AG04450 (cell line): ENCODE results near the gene MOB1B. TPM values are rescaled to one million over a fixed set of nuclear protein-coding genes. Genes with fewer than 3 reads are reported as not detected.

Source experiments
- CTCF ChIA-PET: fragments of 300-600, 350-600 bp; formaldehyde crosslinking; extraction: SDS; loops from one replicate; lab custom pipeline; 2022; ENCODE audit warnings: antibody characterized with exemption, inconsistent platforms; lab: Charles Lee
- POLR2A ChIA-PET: fragments of 350-600 bp; formaldehyde crosslinking; extraction: SDS; loops from one replicate; lab custom pipeline; 2021; ENCODE audit warnings: antibody characterized with exemption, inconsistent platforms; lab: Yijun Ruan, JAX
- DNase-seq: peaks from one replicate; pipeline ENCODE4 v3.0.0-alpha.2; 2011; ENCODE audit warnings: low read depth, low spot score
- H3K27ac ChIP-seq: one replicate; pipeline ENCODE4 v1.5.1; 2012; ENCODE audit warnings: low read depth, low read length, control low read depth
- H3K27me3 ChIP-seq: one replicate; pipeline ENCODE4 v1.6.0; 2012; ENCODE audit warnings: low read length; ENCODE audit not compliant: control insufficient read depth, insufficient read depth
- H3K4me3 ChIP-seq: 2 replicates; pipeline ENCODE4 v1.5.1; 2011; ENCODE audit warnings: mild to moderate bottlenecking, low read depth, low read length, control low read depth
- H3K9me3 ChIP-seq: 2 replicates; pipeline ENCODE4 v1.5.1; 2012; ENCODE audit warnings: low read length; ENCODE audit not compliant: control insufficient read depth, insufficient read depth
- polyA plus RNA-seq: library from polyadenylated mRNA; depleted of rRNA; stranded (reverse); fragments of >200 nt; gene quantifications from 2 replicates; pipeline ENCODE4 v1.2.3, GENCODE V29; 2011
- TF ChIP-seq, protein P1 (sequence below): IDR thresholded peaks from 2 replicates; pipeline ENCODE4 v1.5.1; 2011; ENCODE audit warnings: low read depth, low read length, control low read depth, inconsistent platforms

MOB1B gene
- polyA plus RNA-seq, 1 experiment = 21.4 TPM

DNA sequence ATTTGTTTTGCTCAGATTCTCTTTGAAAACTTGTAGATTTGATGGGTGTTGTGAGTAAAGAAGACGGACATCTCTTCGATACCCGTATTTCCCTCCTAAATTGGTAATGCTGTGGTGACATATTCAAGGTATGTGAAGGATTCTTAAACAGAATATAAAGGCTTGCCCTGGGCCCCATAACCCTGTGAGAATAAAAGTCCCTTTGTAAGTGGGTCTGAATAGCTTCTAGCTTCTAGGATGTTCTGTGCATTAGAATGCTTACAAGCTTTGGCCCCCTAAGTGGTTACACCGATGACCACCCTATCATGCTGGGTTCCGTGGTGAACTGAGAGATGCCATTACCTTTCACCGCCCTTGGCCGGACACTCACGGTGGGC, 574 bp upstream of the MOB1B start:
- POLR2A ChIA-PET = interaction anchor here (1.0 to 1.7 kb wide), 5 partner anchors 9 to 92 kb away, joined by 4 to 17 read pairs (median 7); partner anchors contain the start of genes DCK and GRSF1
- TF ChIP-seq, protein P1, sequence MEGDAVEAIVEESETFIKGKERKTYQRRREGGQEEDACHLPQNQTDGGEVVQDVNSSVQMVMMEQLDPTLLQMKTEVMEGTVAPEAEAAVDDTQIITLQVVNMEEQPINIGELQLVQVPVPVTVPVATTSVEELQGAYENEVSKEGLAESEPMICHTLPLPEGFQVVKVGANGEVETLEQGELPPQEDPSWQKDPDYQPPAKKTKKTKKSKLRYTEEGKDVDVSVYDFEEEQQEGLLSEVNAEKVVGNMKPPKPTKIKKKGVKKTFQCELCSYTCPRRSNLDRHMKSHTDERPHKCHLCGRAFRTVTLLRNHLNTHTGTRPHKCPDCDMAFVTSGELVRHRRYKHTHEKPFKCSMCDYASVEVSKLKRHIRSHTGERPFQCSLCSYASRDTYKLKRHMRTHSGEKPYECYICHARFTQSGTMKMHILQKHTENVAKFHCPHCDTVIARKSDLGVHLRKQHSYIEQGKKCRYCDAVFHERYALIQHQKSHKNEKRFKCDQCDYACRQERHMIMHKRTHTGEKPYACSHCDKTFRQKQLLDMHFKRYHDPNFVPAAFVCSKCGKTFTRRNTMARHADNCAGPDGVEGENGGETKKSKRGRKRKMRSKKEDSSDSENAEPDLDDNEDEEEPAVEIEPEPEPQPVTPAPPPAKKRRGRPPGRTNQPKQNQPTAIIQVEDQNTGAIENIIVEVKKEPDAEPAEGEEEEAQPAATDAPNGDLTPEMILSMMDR = no peak
- H3K27ac ChIP-seq = peak overlapping the region; percentile 57
- no peaks in the 10 kb centered on the region; the same call in 1 of the 2 replicates for H3K9me3 ChIP-seq
- CTCF ChIA-PET = interaction anchor here (0.6 to 1.9 kb wide), 8 partner anchors 13 to 259 kb away, joined by 3 to 6 read pairs (median 4); no protein-coding TSS in a partner anchor
- H3K27me3 ChIP-seq = no peaks in the 10 kb centered on the region
- peak overlapping the region; percentile 88 for H3K4me3 ChIP-seq
- no peak for DNase-seq

DNA sequence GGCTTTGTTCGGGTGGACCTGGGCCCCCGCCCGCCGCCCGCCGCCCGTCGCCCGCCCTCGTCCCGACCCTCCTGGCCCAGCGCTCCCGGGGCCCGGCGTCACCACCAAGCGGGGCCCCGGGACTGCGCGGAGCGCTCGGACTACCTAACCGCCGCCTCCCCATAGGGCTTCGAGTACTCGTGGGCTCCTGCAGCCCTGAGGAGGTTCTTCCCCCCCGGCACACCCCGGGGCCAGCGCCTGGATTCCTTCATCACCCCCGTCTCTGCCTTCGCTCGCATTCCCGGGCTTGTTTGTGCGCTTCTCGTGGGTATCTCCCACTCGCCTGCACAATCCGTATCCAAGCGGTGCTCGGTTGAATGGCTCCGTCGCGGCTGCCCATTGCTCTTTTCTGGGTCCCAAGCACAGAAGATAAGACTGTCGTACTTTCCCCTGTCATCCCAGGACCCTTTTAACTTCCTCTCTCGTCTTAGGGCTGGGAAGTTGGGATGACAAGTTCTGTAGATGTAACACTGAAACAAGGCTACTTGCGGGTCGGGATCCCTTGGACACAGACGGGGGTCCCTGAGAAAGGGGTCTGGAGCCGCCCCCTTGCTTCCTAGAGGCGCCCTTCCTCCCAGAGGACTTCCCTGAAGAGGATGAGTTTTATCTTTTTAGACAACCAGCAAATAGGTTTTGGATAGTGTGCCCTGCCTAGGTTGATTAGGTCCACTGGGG, 565 bp downstream of the MOB1B start:
- ChIA-PET POLR2A (interaction anchor here (0.6 to 1.7 kb wide), 7 partner anchors 8 to 107 kb away, joined by 4 to 17 read pairs (median 5); partner anchors contain the start of genes DCK and GRSF1), CTCF (interaction anchor here (1.0 to 1.9 kb wide), 5 partner anchors 12 to 64 kb away, joined by 3 to 6 read pairs (median 4); no protein-coding TSS in a partner anchor)
- TF ChIP-seq, protein P1 = no peak
- Histone ChIP-seq H3K4me3 (peak overlapping the region; percentile 88), H3K9me3 (no peaks in the 10 kb centered on the region; the same call in 1 of the 2 replicates), H3K27me3 (no peaks in the 10 kb centered on the region), H3K27ac (peak overlapping the region; percentile 73)
- no peak for DNase-seq

DNA sequence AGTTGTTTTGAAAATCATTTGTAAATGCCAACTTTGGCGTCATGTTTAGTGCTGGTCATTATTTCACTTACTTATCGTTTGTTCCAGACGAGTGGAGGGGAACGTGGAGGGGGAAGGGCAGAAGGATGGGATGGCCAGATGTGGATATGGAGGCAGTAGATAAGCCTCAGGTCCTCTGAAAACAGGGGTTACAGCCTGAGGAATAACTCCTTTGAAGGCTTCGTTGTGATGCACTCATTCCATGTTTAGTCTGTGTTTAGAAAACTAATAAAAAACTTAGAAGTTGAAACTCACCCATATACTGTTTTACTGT, 1.1 kb downstream of the MOB1B start:
- no peaks in the 10 kb centered on the region; the same call in 1 of the 2 replicates for H3K9me3 ChIP-seq
- no peaks in the 10 kb centered on the region for H3K27me3 ChIP-seq
- H3K4me3 ChIP-seq = peak overlapping the region; percentile 88
- ChIA-PET CTCF (no interaction called here), POLR2A (no interaction called here)
- H3K27ac ChIP-seq = no peak overlapping the region
- TF ChIP-seq, protein P1 = no peak
- no peak for DNase-seq

DNA sequence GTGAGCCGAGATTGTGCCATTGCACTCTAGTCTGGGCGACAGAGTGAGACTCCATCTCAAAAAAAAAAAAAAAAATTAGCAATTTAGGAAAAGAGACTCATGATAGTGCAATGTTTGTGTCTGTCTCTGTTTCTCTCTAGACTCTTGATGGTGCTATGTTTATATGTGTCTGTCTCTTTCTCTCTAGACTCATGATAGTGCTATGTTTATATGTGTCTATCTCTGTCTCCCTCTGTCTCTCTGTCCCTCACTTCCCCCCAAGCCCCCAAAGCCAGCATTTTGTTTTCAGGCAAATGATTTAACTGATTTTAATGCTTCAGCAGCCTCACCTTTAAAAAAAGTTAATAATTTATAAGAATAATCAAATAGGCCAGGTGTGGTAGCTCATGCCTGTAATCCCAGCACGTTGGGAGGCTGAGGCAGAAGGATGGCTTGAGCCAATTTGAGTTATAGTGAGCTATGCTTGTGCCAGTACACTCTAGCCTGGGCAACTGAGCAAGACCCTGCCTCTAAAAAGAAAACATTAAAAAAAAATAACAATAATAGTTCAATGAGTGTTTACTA, 6.9 kb downstream of the MOB1B start:
- CTCF ChIA-PET = interaction anchor here (0.7 kb wide), 1 partner anchor 14 kb away, joined by 3 read pairs; no protein-coding TSS in a partner anchor
- DNase-seq = no peak
- Histone ChIP-seq H3K4me3 (no peak overlapping the region), H3K9me3 (no peaks in the 10 kb centered on the region; the same call in 1 of the 2 replicates), H3K27ac (no peak overlapping the region), H3K27me3 (no peaks in the 10 kb centered on the region)
- TF ChIP-seq, protein P1 = no peak
- POLR2A ChIA-PET = no interaction called here

DNA sequence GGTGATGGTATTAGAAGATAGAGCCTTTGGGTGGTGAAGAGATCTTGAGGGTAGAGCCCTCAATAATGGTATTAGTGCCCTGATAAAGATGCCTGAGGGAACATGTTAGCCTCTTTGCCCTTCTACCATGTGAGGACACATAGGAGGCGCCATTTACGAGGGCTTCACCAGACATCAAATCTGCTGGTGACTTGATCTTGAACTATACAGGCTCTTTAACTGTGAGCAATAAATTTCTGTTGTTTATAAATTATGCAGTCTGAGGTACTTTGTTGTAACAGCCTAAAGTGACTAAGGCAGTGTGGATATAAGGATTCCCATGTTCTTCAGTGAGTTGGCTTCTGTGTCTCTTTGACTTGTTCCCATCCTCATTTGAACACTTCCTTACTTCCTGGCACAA, 11.8 kb downstream of the MOB1B start:
- POLR2A ChIA-PET = no interaction called here
- Histone ChIP-seq H3K27ac (peak overlapping the region; percentile 80), H3K9me3 (no peaks in the 10 kb centered on the region; the same call in 1 of the 2 replicates), H3K4me3 (no peak overlapping the region), H3K27me3 (no peaks in the 10 kb centered on the region)
- TF ChIP-seq, protein P1 = peak; percentile 40
- CTCF ChIA-PET = interaction anchor here (0.7 to 1.4 kb wide), 2 partner anchors 12 to 58 kb away, joined by 4 to 6 read pairs; partner anchors contain the start of gene MOB1B
- no peak for DNase-seq
